ENCODE results near the gene EP400. TPM values are rescaled to one million over a fixed set of nuclear protein-coding genes. Genes with fewer than 3 reads are reported as not detected.

EP400 gene
- polyA plus RNA-seq, 1 donor (not counting 4 experiments of a cell fraction or from before 2014, with no cell fraction given): 4.1 TPM

GRCh38 chr12:132063491-132063890 lies 113.7 kb downstream of the EP400 start:
- dilution Hi-C loops (cut with MboI; ENCODE audit: extremely low pct_ligation_motif_present, low sequenced_read_pairs): no loop called here
- peaks cover under 1% of the 10 kb centered on the region for H4K20me1 ChIP-seq (ENCODE audit: control insufficient read depth, extremely low read depth, insufficient read depth, low read length)
- no peak overlapping the region for H3K9ac ChIP-seq (ENCODE audit: control insufficient read depth, extremely low read depth, insufficient read depth, low read length)
- peaks cover 24 to 38% of the 10 kb centered on the region in 2 experiments for H3K36me3 ChIP-seq (ENCODE audit: control insufficient read depth in 2 of 2, extremely low read depth in 1 of 2, insufficient read depth in 2 of 2, low read length in 2 of 2)
- H3K4me1 ChIP-seq (ENCODE audit: control insufficient read depth, extremely low read depth, insufficient read depth, low read length): no peaks in the 10 kb centered on the region
- H3K9me3 ChIP-seq (ENCODE audit: control insufficient read depth, low read depth, low read length): no peaks in the 10 kb centered on the region
- H2AFZ ChIP-seq (ENCODE audit: control insufficient read depth, low read length): no peak overlapping the region
- FAIRE-seq: no peak
- TF ChIP-seq EZH2 (IDR thresholded peaks at IDR 0.05; ENCODE audit: low read length): no peak
- TF ChIP-seq, protein P1, sequence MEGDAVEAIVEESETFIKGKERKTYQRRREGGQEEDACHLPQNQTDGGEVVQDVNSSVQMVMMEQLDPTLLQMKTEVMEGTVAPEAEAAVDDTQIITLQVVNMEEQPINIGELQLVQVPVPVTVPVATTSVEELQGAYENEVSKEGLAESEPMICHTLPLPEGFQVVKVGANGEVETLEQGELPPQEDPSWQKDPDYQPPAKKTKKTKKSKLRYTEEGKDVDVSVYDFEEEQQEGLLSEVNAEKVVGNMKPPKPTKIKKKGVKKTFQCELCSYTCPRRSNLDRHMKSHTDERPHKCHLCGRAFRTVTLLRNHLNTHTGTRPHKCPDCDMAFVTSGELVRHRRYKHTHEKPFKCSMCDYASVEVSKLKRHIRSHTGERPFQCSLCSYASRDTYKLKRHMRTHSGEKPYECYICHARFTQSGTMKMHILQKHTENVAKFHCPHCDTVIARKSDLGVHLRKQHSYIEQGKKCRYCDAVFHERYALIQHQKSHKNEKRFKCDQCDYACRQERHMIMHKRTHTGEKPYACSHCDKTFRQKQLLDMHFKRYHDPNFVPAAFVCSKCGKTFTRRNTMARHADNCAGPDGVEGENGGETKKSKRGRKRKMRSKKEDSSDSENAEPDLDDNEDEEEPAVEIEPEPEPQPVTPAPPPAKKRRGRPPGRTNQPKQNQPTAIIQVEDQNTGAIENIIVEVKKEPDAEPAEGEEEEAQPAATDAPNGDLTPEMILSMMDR (optimal IDR thresholded peaks at IDR 0.05 in 1 of 3, IDR thresholded peaks at IDR 0.05 in 1 of 3, conservative IDR thresholded peaks at IDR 0.05 in 1 of 3; ENCODE audit: extremely low read depth in 1 of 3, insufficient read depth in 2 of 3, low read length in 3 of 3): no peak
- no peaks in the 10 kb centered on the region for H3K9me1 ChIP-seq (ENCODE audit: control insufficient read depth, extremely low read depth, insufficient read depth, low read length)
- H3K27me3 ChIP-seq (ENCODE audit: control insufficient read depth, extremely low read depth, insufficient read depth, low read length): no peaks in the 10 kb centered on the region
- H3K4me3 ChIP-seq (ENCODE audit: control insufficient read depth in 2 of 3, extremely low read depth in 1 of 3, insufficient read depth in 2 of 3, low read depth in 1 of 3, low read length in 3 of 3): no peak overlapping the region
- no peak overlapping the region for H3K27ac ChIP-seq (ENCODE audit: control insufficient read depth, insufficient read depth, low read length)
- no peak for DNase-seq (ENCODE audit: low read depth, low spot score)
- no peak overlapping the region for H3K4me2 ChIP-seq (ENCODE audit: control insufficient read depth, extremely low read depth, insufficient read depth, low read depth, low read length)
- no peaks in the 10 kb centered on the region for H3K79me2 ChIP-seq (ENCODE audit: control insufficient read depth, insufficient read depth, low read length)

DNA sequence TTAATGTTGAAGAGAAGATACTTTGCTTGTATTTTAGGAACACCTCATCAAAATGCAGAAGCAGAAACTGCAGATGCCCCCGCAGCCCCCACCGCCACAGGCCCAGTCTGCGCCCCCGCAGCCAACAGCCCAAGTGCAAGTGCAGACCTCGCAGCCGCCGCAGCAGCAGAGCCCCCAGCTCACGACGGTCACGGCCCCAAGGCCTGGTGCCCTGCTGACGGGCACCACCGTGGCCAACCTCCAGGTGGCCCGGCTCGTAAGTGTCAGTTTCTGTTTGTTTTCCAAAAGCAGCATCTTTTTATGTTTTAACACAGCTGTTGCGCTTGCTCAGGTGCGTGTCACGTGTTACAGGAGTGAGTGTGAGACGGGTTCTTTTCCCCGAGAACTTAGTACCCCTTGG lies 114.9 kb downstream of the EP400 start:
- TF ChIP-seq, protein P1 (optimal IDR thresholded peaks at IDR 0.05 in 1 of 3, IDR thresholded peaks at IDR 0.05 in 1 of 3, conservative IDR thresholded peaks at IDR 0.05 in 1 of 3; ENCODE audit: extremely low read depth in 1 of 3, insufficient read depth in 2 of 3, low read length in 3 of 3): no peak
- no peak for TF ChIP-seq EZH2 (IDR thresholded peaks at IDR 0.05; ENCODE audit: low read length)
- FAIRE-seq: no peak
- Histone ChIP-seq H3K27me3 (ENCODE audit: control insufficient read depth, extremely low read depth, insufficient read depth, low read length) (no peaks in the 10 kb centered on the region), H2AFZ (ENCODE audit: control insufficient read depth, low read length) (no peak overlapping the region), H3K79me2 (ENCODE audit: control insufficient read depth, insufficient read depth, low read length) (no peaks in the 10 kb centered on the region), H3K4me3 (ENCODE audit: control insufficient read depth in 2 of 3, extremely low read depth in 1 of 3, insufficient read depth in 2 of 3, low read depth in 1 of 3, low read length in 3 of 3) (no peak overlapping the region), H3K27ac (ENCODE audit: control insufficient read depth, insufficient read depth, low read length) (no peak overlapping the region), H4K20me1 (ENCODE audit: control insufficient read depth, extremely low read depth, insufficient read depth, low read length) (peaks cover 4% of the 10 kb centered on the region), H3K4me1 (ENCODE audit: control insufficient read depth, extremely low read depth, insufficient read depth, low read length) (no peaks in the 10 kb centered on the region), H3K9me1 (ENCODE audit: control insufficient read depth, extremely low read depth, insufficient read depth, low read length) (no peaks in the 10 kb centered on the region), H3K36me3 (ENCODE audit: control insufficient read depth in 2 of 2, extremely low read depth in 1 of 2, insufficient read depth in 2 of 2, low read length in 2 of 2) (peaks cover 24 to 43% of the 10 kb centered on the region in 2 experiments), H3K9ac (ENCODE audit: control insufficient read depth, extremely low read depth, insufficient read depth, low read length) (no peak overlapping the region), H3K9me3 (ENCODE audit: control insufficient read depth, low read depth, low read length) (no peaks in the 10 kb centered on the region), H3K4me2 (ENCODE audit: control insufficient read depth, extremely low read depth, insufficient read depth, low read depth, low read length) (no peak overlapping the region)
- DNase-seq (ENCODE audit: low read depth, low spot score): no peak
- dilution Hi-C loops (cut with MboI; ENCODE audit: extremely low pct_ligation_motif_present, low sequenced_read_pairs): no loop called here
